NOMO-1 treated with dmso at 0.1 percent for 144 hours (cell line): ENCODE results near the gene NGFR.

Source experiments
- DNase-seq: peaks from one replicate; lab custom pipeline; 2025; ENCODE audit not compliant: unreplicated experiment; lab: John Stamatoyannopoulos, UW

Gene NGFR

DNA sequence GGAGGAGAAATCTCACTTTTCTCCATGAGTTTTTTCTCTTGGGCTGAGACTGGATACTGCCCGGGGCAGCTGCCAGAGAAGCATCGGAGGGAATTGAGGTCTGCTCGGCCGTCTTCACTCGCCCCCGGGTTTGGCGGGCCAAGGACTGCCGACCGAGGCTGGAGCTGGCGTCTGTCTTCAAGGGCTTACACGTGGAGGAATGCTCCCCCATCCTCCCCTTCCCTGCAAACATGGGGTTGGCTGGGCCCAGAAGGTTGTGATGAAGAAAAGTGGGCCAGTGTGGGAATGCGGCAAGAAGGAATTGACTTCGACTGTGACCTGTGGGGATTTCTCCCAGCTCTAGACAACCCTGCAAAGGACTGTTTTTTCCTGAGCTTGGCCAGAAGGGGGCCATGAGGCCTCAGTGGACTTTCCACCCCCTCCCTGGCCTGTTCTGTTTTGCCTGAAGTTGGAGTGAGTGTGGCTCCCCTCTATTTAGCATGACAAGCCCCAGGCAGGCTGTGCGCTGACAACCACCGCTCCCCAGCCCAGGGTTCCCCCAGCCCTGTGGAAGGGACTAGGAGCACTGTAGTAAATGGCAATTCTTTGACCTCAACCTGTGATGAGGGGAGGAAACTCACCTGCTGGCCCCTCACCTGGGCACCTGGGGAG lies 19.1 kb downstream of the NGFR start:
- DNase-seq, result no peak

DNA sequence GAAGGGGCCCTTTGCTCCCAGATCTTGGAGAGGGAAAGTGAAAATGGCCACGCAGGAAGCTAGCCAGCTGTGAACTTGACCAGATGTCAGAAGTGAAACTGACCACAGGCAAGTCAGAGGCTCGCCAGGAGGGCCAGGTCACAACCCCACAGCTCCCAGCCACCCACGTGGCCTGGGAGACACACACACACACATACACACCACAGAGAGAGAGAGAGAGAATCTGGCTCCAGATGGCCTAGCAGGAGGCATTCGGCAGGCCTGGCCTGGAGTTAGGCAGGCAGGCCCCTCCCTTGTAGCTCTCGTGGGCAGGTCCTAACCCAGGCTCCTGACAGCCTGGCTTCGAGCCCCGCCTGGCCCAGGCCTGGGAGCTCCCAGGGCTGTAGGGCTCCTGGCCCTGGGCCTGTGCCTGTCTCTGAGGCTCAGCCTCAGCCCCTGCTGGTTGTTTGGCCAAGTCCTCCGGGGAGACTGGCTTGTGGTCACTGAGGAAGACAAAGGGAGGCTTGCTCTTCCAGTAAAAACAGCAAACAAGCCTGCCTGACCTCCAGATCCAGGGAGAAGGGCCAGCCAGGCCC lies 20.2 kb downstream of the NGFR start:
- DNase-seq, result peak; percentile 53

DNA sequence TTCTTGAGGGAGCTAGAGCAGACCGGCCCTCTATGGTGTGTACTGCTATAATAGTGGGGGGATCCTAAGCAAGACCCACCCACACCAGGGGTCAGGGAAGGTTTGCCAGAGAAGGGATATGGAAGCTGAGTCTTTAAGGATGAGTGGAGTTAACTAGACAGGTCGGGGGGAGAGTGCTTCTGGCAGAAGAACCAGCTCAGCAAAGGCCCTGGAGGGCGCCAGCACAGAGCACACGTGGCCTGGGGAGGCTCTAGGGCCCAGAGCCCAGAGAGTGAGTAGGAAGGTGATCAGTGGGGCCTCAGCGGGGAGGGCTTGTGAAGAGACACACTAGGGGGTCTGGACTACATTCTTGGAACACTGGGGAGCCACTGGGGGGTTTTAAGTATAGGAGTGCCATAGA lies 21.1 kb downstream of the NGFR start:
- no peak for DNase-seq

DNA sequence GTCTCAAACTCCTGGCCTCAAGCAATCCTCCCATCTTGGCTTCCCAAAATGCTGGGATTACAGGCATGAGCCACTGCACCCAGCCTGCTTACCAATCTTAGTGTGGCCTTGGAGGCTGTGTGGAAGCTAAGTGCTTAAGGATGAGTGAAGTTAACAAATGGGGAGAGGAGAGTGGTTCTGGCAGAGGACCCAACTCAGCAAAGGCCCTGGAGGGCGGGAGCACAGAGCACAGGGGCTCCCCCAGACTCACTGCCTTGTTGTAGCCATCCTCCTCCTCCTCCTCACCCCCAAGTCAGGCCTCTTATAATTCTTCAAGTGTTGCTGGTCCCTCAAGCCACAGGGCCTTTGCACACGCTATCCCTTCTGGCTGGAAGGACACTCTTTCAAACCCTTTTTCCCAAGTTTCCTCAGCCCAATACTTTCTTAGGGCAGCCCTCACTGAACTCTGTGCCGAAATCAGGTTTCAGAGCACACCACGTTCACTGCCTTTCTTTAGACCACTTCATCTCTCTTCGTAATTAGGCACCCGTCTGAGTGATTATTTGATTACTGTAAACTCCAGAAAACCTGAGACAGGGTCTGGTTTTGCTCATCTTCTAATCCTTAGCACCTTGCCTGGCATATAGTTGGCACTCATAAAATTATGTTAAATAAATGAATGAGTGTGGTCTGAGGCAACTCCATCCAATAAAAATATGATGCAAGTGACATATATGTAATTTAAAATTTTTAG lies 23.4 kb downstream of the NGFR start:
- no peak for DNase-seq

DNA sequence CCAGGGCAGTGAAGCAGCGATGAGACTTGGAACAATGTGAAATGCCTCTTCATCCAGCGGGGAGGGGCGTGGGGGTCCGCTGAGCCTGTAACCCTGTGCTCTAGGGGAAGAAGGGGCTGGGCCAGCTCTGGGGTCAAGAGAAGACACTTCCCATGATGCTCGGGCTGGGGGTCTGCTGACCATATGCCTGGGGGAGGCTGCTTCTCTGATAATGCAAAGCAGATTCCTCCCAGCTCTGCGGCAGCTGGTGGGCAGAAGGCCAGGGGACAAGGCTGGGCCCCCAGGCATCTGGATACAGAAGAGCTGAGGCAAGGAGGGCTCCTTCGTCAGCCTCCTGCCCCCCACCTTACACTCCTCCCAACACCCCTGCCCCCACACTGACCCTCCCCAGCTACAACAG lies 24.7 kb downstream of the NGFR start:
- no peak for DNase-seq

DNA sequence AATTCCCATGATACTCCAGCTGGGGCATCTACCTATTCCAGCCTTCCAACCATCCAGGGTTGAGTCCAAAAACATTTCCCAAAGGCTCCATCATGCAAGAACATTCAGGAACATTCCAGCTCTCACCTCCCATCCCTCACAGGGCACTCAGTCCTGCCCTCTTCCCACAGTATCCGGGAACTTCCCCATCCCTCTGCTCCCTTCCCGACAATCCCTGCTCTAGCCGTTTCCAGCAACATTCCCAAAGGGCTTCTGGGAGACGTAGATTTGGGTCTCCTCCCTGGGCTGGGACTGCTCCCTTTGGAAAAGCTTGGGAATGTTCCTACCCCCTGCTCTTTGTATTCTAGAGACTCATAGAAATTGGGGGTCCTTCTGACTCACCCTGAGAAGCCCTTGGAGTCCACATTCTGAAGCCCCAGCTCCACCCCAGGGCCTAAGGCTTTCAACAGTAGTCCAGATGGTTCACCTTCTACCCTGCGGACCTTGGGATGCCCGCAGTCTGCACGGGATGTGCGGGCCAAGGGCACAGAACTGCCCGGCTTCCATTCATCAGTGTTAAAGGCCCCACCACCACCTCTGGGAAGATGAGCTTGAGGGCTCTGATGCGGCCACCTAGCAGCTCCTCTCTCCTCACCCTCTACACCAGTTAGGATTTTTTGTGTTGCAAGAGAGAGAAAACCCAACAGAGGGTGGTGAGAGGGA lies 25.4 kb downstream of the NGFR start:
- no peak for DNase-seq

DNA sequence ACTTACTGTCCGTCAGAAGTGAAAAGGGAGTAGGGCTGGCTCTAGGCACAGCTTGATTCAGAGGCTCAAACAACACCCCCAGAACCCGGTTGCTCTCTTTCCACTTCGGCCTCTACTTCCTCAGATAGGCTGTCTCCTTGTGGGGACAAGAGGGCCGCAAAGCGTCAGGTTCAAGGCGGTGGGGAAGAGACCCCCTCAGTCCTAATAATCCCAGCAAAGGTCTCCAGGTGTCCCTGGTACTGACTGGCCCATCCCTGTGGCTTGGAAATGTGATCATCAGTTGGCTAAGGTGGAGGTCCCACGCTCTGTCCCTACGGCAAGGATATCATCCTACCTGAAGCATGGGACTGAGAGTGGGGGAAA lies 26.0 kb downstream of the NGFR start:
- no peak for DNase-seq

DNA sequence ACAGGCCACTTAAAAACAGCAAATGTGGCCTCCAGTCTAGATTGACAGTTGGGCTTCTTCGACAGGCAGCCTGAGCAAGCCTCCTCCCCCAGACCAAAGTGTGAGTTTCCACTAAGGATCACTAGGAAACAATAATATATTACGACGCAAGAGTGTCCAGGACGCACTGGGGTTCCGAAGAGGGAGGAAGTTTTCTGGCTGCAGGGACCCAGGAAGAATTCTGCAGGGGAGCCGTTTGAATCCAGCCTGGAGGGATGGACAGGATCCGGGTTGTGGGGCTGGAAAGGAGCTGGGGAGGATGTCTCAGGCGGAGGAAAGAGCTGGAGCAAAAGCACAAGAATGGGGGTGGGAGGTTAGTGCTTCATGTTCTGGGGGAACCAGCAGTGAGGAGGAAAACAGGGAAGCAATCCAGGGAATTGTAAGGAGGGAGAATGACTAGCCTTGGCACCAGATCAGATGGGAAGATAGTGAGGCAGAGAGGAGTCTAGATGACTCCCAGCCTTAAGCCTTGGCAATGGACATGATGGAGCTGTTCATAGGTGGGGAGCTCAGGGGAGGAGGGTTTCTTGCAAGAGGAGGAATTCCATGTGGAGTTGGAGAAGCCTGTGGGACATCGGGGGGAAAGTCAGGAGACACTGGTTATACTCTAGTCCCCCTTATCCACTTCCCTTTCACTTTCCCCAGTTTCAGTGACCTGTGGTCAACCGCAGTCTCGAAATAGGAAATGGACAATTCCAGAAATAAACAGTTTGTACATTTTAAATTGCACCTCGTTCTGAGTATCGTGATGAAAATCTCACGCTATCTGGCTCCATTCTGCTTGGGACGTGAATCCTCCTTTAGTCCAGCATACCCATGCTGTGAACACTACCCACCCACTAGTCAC lies 26.6 kb downstream of the NGFR start:
- DNase-seq, result peak; percentile 35

DNA sequence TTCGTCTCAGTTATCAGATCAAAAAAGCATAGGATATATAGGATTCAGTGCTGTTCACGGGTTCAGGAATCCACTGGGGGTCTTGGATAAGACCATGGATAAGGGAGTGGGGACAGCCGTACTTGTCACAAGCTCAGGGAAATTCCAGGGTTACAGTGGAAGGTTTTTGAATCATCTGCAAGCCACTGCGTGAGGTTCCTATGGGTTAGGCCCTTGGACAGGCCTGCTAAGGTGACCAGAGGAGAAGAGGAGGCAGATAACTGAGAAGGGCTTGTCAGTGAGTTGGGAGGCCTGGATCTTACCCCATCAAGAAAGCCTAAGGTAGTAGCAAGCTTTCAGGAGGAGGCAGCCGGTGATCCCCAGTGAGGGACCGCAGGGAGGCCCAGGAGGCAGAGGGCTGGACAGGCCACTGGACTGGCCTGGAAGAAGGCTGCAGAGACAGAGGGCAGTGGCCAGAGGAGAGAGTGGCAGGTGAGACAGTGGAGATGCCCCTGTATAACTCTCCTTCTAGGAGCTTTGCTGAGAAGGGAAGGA lies 27.3 kb downstream of the NGFR start:
- DNase-seq, result no peak

DNA sequence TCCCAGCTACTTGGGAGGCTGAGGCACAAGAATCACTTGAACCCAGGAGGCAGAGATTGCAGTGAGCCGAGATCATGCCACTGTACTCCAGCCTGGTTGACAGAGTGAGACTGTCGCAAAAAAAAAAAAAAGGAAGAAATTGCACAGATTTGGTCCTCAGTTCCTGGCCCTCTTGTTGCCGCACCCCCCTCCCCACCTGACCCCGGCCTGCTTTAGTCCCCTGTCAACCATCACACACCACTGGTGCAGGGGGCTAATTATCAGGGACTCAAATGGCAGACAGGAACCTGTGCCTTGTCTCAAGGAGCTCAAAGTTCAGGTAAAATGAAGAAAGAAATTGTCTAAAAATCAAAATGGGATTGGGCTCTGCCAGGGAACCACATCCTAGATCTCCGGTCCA lies 28.1 kb downstream of the NGFR start:
- DNase-seq, result no peak

DNA sequence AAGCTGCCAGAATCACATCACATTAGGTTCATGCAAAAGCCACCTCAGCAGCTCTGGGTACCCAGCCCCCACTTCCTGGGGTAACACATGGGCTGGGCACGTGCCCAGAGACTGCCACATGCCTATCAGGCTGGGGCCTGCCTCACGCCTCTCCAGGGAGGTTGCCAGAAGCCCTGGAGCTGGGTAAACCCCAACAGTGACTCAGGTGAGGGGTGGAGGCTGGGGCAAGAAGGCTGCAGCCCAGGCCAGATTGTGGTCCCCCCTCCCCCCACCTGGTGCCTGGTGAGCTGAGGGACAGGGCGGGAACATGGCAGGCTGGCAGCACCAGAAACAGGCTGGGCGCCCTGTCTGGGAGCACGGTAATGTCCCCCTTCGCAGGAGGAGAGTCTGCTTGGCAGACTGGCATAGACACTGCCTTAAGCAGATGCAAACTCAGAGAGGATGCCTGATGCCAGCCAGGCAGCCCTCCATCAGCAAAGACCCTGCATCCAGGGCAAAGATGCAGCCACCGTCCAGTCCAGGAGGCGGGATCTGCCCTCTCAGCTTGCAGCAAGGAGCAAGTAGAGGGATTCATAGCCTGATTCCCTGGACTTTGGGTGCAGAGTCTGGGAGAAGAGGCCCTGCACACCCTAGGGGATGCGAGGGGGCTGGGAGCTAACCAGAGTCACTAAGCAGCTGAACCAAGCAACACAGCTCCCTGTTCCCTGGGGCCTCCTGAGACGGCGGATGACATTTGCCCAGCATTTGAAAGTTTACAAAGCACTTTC lies 28.8 kb downstream of the NGFR start:
- no peak for DNase-seq

DNA sequence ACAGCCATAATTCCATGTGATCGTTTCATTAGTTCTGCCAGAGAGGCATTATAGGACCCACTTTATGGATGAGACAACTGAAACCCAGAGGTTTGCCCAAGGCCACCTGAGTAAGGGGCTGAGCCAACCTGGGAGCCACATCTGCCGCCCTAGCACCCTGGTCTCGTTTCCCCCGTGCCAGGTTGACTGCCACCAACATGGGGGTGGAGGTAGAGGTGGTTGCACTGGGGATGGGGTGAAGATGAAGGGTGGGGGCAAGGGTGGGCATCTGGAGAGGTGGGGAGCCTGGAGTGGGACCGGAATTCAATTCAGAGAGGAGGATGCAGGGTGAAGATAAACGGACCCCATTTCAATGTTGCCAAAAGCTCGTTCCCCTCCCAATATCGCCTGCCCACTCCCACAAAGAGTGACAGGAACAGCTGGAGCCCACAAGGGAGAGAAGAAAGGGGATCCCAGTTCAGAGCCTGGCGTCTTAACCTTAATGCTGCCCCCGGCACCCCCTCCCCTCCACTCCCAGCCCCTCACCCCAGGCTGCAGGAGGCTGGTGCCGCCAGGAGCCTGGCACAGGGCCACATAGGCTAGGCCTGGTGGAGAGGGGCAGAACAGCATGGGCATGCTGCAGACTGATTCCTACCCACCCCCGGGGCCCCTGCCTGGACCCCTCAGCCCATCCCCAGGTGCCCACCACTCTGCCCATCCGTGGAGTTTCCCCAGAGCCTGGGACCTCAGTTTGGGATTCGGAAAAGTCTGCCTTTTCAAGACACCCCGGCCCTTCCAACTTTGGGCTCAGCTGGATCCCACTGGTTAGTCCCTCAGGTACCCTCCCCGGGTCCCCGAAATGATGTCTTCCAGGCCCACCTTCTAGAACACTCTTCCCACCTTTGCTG lies 29.6 kb downstream of the NGFR start:
- no peak for DNase-seq

DNA sequence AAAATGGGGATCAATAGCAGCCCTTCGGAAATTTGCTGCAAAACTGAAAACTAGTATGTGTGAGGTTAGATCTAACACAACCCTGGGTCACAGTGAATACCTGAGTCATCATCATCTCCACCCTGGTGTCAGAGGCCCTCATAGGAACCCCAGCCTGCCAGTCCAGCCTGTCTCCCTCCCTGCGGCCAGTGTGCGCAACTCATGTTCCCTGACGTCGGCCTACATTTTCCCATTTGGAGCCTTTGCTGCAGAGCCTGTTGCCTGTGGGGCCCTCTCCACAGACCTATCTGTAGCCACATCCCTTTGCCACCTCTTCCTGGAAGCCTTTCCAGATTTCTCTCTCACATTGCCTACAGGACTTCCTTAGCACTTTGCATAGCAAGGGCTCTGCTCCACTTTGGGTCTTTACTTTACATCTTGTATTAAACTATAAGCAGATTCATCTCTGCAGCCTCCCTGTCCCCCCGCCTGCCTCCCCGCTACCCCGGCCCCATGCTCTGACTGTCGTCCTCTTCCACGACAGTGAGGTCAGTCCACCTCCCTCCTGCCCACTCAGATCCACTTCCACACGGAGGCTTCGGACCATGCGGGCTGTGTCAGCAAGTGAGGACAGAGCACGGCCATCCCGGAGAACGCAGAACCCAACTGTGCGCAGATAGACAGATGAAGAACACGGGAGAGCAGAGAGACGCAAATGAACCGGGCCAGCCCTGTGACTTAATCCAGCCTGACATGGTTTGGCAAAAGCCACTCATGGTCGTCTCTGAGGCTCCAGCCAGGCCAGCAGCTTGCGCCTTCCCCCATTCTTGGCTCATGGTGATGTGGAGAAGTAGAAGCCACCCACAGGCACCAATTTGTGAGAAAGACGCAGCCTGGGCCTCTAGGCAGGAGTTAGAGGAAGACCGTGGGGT lies 31.0 kb downstream of the NGFR start:
- no peak for DNase-seq

DNA sequence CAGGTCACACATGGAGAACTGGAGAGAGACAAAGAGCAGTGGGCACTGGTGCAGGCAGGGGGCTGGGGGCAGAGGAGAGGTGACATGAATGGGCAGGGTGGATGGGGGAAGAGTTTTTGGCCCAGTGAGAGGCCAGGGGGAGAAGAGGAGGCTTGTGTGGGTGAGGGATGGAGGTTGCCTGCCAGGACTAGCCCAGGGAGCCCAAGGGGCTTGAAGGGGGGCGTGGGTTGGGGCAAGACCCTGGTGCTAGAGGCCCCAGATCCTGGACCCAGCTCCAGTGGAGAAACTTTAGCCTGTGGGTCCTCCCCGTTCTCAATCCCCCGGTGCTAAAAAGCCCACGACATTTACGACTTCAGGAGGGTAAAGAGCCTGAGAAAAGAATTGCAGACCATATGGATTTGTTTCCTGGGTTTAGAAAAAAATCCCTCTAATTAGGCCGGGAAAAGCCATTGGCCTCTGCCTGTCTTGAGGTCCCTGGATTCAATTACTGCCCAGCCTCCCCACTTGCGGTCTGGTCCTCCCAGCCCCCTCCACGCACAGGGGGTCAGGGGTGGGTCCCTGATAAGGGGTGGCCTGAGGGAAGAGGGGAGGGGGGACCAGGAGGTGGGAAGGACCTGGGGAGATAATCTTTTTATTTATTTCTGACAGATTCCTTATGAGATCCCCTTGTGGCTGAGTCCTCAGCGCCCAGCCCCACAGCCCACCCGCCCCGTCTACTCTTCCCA lies 33.0 kb downstream of the NGFR start:
- DNase-seq, result no peak

DNA sequence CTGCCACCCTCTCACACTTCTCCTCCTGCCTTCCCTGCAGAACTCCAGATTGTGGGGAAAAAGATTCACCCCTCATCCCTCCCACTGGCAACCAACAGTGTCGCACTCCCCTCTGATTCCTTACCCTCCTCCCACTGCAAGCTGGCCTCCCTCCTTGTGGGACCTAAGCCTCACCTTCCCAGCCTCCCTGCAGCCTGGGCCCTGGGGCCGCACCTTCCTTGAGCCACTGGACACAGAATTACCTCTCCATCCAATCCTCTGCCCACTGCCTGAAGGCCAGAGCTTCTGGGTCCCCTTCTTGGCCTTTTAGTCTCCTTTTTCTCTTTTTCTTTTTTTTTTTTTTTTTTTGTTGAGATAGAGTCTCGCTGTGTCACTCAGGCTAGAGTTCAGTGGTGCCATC lies 33.9 kb downstream of the NGFR start:
- no peak for DNase-seq

DNA sequence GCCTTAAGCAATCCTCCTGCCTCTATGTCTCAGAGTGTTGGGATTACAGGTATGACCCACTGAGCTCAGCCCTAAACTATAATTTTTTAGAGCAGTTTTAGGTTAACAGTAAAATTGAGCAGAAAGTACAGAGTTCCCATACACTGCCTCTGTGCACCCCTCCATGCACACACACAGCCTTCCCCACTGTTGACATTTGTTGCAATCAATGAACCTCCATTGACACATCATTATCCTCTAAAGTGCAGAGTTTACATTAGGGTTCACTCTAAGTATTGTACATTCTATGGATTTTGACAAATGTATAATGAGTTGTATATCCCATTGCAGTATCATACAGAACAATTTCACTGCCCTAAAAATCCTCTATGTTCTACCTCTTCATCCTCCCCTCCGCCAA lies 35.0 kb downstream of the NGFR start:
- DNase-seq, result no peak

DNA sequence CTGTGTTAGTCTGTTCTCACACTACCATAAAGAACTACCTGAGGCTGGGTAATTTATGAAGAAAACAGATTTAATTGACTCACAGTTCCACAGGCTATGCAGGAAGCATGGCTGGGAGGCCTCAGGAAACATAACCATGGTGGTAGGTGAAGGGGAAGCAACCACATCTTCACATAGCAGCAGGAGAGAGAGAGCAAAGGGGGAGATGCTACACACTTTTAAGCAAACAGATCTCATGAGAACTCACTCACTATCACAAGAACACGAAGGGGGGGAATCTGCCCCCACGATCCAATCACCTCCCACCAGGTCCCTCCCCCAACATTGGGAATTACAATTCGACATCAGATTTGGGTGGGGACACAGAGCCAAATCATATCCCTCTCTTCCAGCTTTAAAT lies 48.8 kb downstream of the NGFR start:
- no peak for DNase-seq
